Activated CD4-positive, alpha-beta T cell treated with anti-CD3 and anti-CD28 coated beads, Interleukin-2, Interleukin-6, amounts not matched to agents 100 ng/mL and 50 ng/mL, durations not matched to agents 16 hours and 8 hours (primary cell): ENCODE results near the gene GP1BA.

Experiments used
- DNase-seq: peaks from one replicate; pipeline ENCODE4 v3.0.0-alpha.2; 2020

The GP1BA gene

DNA sequence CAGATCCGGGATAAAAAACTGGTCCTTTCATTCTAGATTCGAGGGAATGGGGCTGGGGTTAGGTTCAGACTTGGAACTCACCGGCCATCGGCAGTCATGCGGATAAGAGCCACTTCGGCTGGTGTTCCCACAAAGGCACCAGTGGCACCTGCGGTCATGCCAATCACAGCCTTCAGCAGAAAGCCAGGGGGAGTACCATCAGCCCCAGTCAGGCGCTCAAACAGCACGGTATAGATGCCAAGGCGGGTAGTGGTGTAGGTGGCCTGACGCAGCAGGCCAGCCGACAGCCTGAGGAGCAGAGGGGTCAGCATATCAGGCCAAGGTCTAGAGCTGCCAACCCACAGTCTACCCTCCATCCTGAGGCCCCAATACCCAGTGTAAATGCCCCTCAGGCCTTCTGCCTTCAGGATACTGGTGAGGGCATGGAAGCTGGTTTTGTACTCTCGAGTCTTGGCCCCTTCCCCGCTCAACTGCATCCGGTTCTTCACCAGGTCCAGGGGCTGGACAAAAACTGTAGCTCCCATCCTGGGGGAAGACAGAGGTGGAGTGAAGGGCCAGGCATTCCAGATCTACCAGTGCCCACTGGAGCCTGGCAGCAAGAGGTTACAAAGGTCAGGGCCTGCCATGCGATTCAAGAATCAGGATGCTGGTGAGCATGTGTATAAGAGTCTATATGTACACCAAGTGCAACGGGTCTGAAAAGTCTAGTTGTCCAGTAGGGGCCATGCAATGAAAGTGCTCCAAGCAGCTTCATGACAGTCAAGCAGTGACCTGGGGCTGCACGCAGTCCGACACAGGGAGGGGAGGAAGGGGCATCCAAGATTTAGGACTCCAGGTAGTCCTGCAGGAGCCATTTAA lies 6.8 kb downstream of the GP1BA start:
- peak; percentile 22 for DNase-seq

DNA sequence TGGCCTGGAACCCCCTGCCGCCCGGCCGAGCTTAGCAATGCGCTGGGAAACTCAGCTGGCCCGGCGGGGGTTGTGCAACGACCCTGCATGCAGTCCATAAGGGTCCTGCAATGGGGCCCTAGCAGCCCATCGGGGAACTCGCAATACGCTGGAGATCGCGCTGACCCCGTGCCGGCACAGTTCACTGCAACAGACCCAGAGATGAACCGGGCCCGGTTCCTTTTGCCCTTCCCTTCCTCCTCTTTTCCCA lies 7.4 kb downstream of the GP1BA start:
- DNase-seq = no peak

DNA sequence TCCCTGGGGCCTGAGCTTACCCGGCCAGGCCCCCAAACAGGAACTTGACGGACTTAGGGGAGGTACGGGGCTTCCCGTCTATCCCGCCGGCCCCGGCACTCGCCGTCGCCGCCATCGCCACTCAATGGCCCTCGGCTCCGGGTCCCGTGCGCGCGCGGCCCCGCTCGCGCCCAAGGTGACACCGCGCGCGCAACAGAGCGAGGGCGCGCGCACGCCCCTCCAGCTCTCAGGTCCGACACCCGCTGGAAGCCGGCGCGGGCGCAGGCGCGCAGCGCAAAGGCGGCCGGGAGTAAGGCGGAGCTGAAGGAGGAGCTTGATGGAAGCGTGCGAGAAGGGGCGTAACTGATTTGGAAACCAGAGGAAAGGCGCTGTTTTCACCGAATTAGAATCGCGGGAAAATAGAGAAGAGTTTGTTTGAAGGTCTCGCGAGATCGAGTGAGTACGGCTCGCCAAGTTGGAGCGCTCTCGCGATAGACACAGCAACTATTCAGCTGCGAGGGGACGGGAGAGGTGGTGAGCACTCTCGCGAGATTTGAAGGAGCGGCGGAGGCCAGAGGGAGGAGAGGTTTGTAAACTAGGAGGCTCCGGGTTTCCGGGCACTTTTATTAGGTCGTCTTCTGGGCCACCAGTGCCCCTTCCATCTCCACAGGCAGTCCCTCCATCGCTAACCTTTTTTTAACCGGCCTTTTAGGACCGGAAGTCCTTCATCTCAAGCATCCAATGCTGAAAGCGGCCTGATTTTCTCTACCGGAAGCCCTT lies 7.9 kb downstream of the GP1BA start, which contains the start of the genes RNF167 and SLC25A11:
RNF167 (plus strand) TSS at position 473 of the 759 bp plus-strand sequence. CDS start 642 bp downstream, outside the sequence.
SLC25A11 (minus strand) TSS at position 251 of the 759 bp plus-strand sequence; CDS start at position 115, 136 bp downstream.
- peak; percentile 99 for DNase-seq

DNA sequence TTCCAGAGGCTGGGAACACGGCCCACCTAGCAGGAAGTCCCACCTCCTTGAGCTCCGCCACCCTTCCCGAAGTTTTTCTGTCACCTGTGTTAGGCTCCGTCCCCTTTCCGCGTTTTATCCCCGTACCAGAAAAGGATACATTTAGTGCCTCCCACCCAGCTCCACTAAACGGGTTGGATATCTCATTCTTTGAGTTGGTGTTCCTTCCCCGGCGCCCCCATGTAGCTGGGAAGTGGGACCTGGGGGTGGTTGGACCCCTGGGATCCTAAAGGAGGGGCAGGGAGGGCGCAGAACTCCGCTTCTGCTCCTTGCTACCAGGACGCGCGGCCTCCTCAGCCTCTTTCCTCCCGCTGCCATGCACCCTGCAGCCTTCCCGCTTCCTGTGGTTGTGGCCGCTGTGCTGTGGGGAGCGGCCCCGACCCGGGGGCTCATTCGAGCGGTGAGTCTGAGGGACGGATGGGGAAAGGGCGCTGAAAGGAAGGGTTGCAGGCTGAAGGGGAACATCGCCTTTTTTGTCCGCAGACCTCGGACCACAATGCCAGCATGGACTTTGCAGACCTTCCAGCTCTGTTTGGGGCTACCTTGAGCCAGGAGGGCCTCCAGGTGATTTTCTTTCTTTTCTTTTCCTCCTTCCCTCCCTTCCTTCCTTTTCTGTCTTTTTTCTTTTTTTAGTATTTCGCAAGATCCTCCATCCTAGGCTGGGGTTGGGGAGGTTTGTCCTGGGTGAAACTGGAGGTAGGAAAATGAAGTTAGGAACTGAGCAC lies 8.7 kb downstream of the GP1BA start:
- DNase-seq = peak; percentile 69

DNA sequence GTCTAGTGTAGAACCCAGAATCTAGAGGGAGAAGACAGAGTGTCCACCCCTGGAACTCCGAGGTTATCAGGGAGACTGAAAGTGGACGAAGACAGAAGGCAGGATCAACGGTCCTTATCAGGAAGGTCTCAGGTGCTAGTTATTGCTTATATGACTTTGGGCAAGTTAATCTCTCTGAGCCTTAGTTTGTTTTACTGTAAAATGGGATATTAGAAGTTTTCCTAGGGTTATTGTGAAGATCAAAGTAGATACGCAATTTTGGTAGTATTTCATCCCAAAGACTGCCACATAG lies 9.2 kb downstream of the GP1BA start:
- DNase-seq = no peak

DNA sequence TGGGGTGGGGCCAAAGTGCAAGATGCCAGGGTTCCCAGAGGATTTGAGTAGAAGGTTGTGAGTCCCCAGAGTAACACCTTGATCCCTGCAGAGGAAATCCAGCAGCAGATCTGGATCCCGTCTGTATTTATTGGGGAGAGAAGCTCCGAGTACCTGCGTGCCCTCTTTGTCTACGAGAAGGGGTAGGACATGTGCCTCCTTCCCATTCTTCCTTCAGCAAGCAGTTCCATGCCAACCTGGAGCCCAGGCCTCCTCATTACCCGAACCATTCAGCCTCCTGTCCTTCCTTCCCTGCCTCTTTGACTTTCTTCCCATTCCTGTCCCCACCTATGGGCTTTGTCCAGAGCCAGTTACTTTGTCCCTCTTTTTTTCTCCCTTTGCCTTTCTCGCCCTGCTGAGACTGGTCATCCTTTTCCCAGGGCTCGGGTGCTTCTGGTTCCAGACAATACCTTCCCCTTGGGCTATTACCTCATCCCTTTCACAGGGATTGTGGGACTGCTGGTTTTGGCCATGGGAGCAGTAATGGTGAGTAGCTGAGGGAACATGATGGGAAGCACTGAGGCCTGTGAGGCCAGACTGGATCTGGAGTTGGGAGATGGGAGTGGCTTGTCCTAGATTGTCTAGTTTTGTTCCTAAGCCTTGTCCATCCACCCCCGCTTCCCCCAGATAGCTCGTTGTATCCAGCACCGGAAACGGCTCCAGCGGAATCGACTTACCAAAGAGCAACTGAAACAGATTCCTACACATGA lies 10.9 kb downstream of the GP1BA start:
- DNase-seq = no peak

DNA sequence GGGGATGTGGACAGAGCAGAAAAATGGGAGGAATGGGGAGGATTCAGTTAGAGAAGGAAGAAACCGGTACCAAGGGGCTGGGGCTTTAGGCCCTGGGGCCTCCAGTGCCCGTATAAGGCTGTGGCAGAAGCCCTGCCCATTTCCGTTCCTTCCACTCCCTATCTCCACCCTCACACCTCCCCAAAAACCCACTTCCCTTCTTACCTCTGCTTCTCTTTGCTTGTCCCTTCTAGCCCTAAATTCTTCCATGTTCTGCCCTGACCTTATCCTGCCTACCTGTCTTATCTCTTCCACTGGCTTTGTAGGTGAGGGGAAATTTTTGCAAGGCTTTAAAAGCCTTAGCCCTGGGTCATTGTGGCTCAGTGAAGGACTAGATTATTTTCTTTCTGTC lies 12.1 kb downstream of the GP1BA start:
- DNase-seq = peak; percentile 86

DNA sequence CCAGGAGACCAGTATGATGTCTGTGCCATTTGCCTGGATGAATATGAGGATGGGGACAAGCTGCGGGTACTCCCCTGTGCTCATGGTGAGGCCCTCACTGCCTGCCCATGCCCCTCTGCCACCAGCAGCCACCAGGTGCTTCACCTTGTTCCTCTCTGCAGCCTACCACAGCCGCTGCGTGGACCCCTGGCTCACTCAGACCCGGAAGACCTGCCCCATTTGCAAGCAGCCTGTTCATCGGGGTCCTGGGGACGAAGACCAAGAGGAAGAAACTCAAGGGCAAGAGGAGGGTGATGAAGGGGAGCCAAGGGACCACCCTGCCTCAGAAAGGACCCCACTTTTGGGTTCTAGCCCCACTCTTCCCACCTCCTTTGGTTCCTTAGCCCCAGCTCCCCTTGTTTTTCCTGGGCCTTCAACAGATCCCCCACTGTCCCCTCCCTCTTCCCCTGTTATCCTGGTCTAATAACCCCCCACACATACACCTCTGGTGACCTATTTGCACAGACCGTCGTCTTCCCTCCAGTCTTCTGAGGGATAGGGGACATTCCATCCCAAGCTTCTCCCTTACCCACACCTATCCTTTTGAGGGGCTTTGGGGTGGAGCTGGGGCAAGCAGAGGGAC lies 12.6 kb downstream of the GP1BA start:
- peak; percentile 53 for DNase-seq

DNA sequence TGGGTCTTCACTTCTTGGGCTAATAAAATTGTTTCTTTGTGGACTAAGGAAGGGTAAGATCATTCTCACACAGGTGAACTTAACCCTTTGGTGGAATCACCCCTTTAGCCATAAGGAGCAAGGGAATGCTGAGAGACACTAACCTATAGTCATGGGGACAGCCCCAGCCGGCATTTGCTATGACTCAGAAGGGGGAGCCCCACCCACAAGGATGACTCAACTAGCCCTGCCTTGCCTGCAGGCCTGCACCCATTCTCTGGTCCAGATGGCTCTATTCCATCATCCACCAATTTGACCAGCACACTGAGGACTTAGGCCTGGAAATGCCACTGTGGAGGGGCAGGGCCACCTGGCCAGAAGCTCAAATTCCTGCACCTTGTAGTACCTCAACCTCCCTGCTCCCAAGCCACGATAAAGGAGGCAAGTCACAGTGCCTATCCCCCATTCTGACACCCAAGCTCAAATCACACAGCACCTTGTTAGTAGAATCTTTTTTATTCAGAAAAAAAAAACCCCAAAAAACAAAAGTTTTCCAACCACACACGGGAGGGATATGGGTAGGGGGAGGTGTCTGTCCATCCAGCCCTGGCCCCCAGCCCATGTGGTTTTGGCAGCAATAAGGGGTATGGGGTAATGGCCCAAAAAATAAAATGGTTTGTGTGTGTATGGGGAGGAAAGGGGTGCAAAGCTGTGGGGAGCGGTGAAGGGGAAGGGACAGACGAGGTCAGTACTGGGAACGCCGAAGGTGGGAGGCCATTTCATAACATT lies 13.3 kb downstream of the GP1BA start:
- DNase-seq = peak; percentile 93

DNA sequence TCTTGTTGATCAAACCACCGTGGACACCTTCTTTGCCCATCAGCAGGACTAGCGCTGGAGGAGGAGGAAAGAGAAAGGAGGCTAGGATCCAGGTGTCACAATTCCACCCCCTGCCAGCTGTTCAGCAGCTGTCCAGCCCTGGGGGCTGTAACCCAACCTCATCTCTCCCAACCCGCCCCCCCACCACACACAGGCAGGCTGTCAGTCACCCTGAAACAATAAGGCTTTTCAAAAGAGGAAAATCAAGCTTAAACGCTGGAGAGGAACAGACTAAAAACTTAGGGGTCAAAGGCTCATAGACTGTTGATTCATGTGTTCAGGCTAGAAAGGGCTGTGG lies 13.8 kb downstream of the GP1BA start:
- DNase-seq = no peak

DNA sequence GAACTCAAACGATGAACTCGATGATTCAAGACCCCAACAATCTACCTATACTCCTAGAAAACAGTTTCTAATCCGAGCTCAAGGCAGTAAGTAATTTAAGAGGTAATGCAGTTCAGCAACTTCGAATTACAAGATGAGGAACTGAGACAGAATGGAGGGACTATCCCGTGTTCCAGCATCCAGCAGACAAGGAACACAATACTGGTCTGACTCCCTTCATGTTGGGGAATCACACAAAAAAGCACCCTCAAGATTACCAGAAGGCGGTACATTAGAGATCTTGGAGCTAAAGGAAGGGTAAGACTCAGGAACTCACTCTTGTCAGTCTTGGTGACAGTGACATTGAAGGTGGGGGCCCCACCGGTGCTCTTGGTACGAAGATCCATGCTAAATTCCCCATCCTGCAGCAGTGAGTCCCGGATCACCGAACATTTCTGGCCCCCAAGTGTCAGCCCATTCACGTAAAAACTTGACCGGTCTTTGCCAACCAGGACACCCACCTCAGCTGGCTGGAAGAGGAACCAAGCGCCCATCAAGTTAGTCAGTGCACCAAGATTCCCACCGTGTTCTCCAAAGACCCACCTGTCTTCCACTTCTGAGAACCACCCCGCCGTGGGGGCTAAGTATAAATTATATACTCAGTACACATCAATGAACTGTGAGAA lies 14.4 kb downstream of the GP1BA start:
- peak; percentile 23 for DNase-seq

DNA sequence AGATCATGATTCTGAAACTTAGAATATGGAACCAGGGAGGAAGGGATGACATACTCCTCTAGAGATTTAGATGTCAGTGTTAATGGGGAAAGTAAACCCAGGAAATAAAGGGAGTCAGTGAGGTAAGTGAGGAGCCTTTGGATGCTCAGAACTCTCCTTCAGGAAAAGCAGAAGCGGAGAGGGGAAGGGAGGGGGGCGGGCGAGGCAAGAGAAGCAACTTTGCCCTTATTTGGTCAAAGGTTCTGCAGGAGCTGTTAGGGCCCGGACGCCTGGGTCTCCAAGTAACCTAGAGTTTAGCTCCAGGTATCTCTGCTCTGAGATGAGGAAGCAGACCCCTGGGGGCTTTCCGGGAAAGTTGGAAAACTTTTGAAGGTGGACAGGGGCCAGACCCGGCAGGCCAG lies 14.9 kb downstream of the GP1BA start:
- no peak for DNase-seq

DNA sequence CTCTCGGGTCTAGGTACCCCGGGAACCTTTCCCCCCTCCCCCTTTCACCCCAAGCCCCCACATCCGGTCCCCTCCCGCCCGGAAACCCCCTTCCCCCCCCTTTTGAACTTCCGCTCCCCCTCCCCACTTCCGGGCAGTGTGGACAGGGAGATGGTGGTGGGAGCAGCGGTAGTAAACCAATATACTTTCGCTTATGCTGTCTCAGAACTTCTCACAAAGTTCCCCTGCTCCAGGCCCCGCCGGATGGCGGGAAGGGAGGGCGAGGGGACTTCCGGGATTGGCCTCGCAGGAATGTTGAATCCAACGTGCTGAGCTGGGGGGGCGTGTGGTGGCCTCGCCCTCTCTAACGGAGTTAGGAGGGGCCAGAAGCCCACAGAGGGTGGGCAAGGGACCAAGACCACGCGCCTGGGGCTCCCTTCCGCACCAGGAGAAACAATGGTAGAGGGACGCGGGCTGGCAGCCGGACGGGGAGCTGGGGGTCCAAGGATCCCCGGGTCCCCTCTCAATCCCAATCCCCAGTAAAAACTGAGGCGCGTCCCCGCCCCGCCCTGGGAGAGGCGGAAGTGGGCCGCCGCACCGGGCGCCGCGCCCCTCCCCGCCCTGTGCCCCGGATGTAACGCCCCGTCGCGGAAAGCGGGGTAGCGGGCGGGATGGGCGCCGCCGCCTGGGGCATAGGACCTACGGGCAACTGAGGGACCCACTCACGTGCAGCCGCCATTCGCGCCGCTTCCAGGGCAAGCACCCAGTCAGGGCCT lies 15.5 kb downstream of the GP1BA start:
- DNase-seq = peak; percentile 86

DNA sequence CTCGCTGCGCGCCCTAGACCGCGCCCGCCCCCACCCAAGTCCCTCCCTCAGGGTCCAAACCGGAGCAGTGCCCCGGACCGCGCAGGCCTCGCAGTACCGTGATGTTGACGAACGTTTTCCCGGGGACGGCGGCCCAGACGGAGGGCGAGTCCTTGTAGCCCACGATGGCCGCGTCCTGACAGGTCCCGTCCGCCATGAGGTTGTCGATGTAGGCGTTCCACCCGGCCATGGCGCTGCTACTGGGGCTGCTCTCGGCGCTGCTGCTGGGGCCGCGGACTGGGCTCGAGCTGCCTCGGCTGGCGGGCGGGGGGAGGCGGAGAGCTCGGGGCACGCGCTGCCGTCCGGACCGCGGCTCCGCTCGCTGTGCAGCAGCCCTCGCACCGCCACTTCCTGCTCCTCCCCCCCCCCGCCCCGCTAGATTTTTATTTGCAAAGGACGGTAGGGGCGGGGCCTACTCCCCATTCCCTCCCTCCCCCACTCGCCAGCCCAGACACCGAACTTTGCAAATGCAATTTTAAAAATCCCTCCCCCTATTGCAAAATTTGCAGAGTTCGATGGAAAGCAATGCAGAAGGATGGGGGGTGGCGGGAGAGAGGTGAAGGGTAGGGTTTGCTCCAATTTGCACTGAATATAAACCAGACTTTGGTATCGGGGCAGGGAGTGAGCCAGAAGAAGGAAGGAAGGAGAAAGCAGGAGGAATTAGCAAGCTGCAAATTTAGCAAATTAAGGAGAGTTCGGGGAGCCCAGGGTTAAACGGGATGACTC lies 16.3 kb downstream of the GP1BA start, which contains the start of gene PFN1:
PFN1 (minus strand) TSS at position 365 of the 765 bp plus-strand sequence; CDS start at position 229, 136 bp downstream.
- DNase-seq = peak; percentile 95

DNA sequence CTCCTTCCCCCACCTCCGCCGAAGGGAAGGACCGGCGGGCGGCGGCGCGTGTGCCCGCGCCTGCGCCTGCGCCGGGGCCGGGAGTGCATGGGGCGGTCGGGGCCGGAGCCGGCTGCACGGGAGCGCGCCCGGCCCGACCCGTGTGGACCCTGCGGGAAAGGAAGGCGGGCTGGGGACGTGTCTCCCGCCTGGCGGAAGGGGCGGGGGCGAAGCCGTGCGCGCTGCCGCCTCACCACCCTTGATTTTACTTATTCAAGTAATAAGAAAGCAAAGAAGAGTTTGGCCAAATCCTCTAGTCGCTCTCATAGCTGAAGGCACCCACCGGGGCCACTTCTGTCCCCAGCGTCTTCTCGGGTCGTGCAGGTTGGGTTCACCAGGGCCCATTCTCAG lies 16.8 kb downstream of the GP1BA start:
- peak; percentile 88 for DNase-seq

DNA sequence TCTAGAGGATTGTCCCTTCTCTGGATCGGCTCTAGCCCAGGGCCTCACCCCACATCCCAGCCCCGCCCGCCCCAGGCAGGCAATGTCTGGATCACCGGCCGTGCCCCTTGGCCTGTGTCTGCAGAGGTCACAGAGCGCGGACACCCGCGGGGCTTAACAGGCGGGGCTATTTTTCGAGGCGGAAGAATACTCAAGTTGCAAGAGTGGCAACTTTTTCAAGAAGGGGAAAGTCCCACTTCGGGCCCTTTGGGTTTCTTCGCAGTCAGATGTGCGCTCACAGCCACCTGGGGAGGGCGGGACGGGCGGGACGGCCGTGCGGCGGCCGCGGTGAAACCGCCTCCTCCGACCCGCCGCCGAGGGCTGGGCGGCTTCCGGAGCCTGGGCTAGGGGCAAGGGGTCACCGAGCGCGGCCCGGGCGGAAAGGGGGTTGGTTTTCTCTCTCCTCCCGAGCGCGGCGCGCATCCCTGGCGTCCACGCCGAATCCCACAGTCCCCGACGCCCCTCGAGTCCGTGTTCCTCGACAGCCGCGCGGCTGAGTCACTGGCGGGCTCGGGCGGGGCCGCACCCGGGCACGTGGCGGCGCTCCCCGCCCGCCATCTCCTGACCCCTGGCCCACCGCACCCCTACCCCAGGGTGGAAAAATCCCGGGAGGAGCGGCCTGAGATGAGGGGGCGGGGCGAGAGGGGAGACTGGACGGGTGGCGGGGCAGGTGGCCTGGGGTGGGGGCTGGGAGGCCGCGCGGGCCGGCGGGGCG lies 17.4 kb downstream of the GP1BA start:
- peak; percentile 90 for DNase-seq

DNA sequence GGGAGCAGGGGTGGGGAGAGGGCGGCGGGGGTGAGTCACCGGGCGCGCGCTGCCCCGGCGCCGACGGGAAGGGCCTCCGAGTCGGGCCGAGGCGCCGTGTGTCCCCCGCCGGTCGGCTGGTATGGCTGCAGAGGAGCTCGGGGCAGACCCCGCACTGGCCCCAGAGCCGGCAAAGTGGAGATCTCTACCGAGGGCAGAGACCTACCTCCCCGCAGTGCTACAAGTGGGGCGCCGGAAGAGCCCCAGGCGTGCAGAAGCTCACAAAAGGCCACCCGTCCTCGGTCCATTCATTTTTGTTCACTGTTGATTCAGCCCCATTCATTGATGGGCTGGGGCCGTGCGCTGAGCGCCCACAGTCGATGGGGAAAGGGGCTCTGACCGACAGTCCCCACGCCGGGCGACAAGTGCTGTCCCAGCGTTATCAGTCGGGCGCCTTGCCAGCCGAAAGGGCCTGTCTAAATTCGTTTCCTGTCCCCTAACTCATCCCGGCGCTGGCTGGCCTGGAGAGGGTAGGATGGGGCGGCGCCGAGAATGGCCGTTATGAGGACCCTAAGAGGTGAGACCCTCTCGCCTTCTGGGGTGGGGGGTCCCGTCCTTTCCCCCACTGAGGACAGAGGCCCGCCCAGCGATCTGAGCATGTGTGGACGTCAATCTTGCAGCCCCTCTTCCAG lies 18.1 kb downstream of the GP1BA start:
- DNase-seq = peak; percentile 47

DNA sequence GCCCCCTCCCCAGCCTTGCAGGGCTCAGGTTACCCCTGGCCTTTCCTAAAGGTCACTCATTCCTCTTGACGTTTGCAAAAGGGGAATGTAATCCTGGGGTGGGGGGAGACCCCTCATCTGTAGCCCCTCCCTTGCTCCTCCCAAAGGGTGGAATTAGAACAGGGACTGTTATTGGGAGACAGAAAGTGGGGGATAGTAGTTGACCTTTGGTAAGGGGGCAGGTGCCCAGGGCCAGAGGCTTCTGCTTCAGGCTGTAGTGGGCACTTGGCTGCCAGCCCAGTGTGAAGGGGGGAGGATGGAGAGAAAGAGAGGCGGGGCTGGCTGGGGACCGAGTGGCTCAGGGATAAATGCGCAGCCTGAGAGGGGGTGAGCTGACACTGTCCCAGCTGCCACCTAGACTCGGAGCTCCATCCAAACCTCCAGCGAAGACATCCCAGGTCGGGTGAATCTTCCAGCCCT lies 18.7 kb downstream of the GP1BA start, which contains the start of gene ENO3:
ENO3 (plus strand) TSS at position 374 of the 459 bp plus-strand sequence. CDS start 711 bp downstream, outside the sequence.
- peak; percentile 12 for DNase-seq
